Superior temporal gyrus (tissue), 1 donor: Measurements from ENCODE around the gene TEX2.

Experiments used
- DNase-seq: peaks from one replicate; pipeline ENCODE4 v3.0.0-alpha.2; 2016; ENCODE audit errors: extremely low spot score

Gene TEX2

DNA sequence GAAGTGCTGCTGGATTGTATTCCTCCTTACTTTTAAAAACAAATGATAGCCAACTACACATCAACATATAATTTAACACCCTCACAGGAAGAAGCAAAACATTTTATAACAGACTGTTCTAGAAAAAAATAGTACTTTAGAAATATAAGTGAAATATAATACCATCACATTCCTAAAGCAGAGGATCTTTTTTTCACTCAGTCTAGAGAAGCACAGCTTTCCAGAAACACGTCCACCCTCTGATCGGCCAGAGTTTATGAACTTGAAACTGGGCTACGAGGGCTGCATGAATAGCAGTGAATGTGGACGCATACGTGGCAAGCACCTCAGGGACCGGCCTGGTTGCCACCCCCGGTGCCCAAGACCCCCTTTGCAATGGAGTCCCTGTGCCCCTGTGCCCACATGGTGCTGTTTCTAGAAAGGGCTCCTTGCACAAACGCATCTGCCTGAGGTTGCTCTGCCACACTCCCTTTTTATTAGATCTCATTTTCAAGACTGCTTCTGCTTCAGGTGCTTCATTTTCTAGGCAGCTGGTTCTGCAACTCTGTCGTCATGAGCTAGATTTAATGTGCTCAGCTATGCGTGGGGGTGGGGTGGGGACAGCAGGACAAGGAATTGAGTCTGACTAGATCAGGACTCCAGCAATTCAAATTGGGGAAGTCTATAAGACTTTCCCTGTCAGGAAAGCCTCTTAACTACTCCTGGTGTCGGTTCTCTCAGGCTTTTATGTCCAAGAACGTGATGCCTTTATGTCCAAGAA is 104.0 kb downstream of the TEX2 start:
- DNase-seq, result no peak

DNA sequence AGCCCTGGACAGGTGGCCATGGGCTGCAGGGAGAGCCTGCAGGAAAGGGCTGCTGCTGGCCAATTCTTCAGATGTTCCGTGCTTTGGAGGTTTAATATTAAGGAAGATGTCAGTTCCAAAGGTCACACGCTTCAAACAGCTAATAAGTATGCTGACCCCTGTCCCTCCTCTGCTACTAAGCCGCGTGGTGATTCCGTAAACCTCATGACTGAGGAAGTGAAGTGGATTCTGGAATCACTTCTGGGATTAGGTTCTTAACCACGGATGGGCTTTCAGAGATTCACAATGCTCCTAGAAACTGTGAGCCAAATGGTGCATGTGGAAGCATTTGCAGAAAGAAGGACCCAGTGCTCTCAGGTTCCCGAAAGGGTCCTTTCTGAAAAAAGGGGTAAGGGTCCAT is 104.7 kb downstream of the TEX2 start:
- DNase-seq, result no peak

DNA sequence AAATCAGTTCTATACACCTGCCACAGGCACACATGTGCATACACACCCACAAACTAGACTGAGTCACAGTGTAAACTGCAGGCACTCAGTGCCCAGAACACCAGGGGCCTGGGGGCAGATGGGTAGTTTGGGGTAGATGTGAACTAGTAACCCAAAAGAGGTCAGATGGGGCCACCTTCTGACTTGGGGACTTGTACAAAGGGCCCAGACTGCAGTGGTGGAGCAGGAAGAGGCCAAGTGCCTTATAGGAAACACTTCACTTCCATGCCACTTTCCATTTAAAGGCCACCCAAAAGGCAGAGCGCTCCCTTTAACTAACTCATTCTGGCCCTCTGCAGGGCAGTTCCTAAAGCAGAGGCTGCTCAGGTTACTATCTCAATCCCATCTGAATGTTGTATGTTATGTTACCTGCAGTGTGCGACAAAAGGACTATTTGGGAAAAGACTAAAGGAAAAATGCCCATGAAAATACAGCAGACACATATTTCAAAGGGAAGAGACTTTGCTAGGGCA is 105.3 kb downstream of the TEX2 start:
- no peak for DNase-seq

DNA sequence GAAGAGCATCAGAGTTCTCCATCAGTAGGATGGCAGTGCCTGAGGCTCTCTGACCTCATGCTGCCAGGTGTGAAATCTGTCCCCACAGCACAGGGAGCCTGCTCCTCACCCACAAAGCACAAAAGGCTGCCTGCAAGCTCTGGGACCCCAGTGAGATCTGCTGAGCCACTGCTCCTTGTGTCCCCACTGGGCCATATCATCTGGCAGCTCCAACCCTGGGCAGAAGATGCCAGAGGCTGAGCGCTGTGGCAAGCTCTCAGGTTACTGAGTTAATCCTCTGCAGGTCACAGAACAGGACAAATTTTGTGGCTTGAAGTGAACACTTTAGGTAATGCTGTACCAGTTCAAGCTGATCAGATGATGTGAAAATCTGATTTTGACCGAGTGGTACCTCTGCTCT is 106.4 kb downstream of the TEX2 start:
- no peak for DNase-seq

DNA sequence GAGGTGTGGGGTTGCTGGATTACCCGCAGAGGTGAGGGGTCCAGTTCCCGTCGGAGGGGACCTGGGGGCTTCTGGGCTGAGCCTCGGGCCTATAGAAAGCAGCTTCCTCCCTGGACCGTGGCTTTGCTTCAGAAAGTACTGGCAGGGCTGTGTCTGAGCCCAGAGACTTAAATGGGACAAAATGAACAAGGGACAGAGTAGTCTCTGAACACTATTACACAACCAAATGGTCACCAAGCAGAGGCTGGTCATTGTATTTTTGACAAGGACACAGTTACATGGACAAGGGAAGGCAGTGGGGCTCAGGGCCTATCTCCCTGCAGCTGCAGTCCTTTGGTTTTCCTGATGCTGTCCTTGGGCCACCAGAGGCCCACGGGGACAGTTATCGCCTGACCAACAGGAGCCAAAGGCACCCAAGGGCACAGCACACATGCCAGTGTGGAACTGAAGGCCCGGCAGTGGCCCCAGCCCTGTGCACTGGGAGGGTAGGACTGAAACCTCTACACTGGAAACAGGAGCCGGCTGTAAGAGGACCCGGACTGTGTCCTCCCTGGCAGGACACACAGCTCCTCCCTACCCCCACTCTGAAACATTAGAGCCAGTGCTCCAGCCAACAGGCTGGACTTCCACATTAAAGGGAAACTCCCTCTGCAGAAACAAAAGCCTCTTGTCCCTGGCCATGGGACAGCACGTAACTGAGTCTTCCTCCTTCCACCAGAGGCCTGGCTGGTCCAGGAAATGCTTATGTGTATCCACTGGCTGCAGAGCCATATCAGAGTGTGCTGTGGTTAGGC is 107.1 kb downstream of the TEX2 start:
- DNase-seq, result peak; percentile 95

DNA sequence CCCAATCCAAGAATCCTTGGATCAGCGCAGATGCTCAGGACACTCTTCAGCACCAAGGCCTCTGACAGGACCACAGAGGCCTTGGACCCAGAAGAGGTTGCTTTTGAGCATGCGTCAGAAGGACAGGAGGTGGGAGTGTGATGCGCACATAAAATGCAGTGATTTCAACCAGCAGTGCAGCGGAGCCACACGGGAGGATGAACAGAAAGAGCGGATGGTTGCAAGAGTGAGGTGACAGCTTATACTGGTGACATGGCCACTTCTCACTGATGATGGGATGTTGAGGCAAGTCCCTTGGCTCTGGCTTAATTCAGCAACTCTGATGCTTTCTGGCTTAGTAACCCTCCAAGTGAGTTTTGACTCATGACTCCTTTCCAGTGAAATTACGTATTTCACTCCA is 107.9 kb downstream of the TEX2 start:
- no peak for DNase-seq

DNA sequence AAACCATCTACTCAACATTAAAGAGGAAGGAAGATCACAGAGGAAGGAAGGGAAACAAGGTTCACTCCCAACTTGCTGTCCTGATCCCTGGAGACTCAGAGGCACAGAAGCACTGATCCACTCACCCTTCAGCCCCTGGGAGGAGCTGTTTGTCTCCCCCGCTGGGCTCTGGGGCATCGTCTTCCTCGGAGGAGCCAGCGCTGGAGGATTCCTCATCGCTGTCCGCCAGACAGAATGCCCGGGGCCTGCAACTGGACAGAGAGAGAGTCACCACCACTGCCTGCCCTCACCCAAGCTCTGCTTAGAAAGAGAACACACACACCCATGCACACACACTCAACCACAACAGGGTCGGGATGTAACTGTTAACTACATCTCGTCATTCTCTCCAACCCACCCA is 108.3 kb downstream of the TEX2 start:
- peak; percentile 67 for DNase-seq

DNA sequence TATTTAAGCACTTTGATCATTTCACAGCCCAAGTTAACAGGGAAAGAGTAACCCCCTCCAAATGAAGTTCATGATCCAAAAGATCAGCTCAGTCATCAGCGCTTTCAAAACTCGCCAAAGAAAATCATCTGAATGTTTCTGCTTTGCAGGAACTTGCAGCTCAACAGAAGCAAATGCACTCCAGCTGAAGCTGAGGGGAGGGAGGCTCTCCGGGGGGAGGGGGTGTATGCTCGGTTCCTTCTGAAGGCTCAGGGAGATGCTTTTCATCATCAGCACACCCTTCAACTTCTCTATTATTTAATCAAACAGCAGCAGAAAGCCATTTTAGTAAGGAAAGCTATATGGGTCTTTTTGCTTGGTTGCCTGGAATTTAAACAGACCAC is 108.8 kb downstream of the TEX2 start:
- no peak for DNase-seq

DNA sequence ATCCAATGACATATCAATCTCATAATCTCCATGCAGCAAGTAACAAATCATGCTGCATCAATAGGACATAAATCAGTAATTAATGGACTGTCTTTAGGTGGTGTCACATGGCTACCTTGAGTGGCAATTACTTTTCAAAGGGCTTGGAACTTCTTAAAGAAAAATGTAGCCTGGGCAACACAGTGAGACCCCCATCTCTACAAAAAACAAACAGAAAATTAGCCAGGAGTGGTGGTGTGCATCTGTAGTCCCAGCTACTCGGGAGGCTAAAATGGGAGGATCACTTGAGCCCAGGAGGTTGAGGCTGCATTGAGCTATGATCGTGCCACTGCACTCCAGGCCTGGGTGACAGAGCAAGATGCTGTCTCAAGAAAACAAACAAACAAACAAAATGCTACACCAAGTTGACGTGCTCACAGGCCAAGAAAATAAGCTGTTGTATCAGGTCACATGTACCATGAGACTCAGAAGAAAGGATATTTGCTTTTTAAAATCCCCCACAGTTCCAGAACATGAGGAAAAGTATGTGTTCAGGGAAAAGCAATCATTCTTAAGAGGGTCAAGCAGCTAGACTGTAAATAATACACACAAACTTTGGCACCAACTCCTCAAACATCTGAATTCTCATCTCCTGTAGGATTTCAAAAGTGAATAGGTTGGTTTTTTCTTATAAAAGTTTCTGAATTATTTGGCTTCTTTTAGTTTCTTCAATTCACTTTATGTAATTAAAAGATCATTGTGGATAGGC is 109.3 kb downstream of the TEX2 start:
- no peak for DNase-seq

DNA sequence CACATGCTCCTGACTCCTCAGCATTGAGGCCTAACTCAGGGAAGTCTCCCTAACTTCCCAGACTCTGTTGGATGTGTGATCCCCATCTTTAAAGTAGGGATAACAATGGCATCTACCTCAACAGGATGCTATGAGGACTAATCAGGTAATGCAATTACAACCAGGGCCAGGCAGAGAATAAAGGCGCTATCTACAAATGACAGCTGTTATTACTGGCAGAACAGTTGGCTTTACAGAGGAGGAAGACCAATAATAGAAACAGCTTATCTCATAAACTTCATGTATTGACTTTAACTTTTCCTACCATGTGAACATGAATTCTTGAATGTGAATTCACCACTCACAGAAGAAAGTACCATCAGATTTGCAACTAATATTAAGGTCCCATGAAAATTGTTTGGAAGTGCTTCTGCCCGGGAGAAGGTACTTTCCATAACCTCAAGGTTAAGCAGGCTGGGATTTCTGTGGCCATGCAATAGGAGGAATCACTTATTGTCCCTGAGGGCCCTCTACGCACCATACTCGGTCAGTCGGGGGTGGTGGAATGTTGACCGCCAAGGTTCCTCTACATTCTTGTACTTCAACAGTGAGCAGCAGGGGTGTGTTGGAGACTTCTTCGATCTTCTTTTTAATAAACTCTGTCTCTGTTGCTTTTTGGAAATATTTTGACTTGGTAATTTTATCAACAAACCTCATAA is 110.5 kb downstream of the TEX2 start:
- DNase-seq, result no peak

DNA sequence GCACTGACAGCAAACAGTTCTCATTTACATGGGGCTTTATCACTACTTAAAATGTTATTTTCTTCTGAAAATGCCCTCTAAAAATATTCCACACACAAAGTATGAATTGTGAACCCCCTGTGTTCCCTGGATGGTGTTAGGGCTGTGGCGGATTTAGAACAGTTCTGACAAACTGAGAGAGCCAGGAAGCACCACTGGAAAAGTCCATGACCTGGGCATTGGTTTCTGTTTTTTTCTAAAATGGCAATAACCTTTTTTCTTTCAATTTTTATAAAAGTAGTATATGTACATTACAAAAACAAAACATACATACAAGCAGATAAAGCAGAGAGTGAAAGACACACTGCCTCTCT is 112.1 kb downstream of the TEX2 start:
- no peak for DNase-seq

DNA sequence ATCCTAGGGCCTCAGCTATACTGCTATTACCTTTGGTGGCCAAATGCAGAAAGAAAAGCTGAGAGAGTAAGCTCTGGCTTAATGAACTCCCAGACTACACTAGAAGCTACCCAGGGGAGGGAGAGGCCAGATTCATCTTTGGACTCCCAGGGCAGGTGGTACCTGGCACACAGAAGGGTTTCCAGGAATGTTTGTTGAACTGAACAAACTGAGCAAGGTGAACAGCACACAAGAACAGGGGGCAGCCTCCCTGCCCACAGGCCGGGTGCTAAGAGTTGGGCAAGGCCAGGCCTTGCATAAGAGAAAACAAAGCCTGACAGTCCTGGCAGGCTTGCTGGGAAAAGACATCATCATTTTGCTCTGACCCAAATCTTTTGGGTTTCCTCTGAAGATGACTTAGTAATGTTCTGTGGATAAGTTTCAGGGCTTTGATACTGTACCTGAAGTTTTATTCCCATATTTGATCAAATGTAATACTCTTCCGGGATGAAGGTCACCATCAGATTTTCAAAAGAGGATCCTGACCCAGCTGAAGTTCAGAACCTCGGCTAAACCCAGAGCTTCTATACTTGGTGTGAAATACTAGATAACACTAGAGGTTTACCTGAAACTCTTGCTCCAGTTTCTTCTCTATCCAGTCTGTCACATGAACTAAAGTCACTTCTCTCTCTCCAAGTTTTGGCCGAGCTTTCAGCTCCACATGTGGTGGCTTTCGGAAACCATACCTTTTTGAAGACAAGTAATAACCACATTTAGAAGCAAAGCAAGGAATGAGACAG is 112.6 kb downstream of the TEX2 start:
- DNase-seq, result no peak

DNA sequence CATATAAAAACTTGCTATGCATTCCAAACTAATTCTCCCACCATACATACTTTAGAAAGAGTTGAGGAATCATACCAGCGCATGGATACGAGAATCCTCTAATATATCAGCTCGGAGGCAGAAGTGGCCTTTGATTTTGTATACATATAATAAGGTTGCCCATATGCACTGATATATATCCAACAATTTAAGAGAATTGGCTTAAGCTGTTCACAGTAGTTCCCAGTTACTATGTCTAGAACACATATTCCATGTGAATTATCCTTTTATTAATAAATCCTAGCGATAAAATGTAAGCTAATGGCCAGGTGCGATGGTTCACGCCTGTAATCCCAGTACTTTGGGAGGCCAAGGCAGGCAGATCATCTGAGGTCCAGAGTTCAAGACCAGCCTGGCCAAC is 113.9 kb downstream of the TEX2 start:
- no peak for DNase-seq

DNA sequence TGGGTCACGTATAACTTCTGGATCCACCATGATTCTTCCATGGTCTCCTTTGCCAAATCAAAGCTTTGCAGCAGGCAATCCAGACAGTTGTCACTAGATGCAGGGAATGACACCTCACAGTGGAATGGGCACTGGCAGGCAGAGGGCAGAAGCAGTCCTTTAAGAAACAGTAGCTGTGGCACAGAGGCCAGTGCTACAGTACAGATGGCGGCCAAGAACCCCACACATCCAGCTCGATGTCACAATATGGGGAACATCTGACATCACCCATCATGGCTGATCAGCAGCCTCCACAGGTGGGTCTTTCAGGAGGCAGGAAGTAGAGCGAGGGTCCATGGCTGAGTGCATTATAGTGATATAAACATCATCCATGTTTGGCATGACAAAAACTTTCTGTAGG is 114.4 kb downstream of the TEX2 start:
- DNase-seq, result peak; percentile 65

DNA sequence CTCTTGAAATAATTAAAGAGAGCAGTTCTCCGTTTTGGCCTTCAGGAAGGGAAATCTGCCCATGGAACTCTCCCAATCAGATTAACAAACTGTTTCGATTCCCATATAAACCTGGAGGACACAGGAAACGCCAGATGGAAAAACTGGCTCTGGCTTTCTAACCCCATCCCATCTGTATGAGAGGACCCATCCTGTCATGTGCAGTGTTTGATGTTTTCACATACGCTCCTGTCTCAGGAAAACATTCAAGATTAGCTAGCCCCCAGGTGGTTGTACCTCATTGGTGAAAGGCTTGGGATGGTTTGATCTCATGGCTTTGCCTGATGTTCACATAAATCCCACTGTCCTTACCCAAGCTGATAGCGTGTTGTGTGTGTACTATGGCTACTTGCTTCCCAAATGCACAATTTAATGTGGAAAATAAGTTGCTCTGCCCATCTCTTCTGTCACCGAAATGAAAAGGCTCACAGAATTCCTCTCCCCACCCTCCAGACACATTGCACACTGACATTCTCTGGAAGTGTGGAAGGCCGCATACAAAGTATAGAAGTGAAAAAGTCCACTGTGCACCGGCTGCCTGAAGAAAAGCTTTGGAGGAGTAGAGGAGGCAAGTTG is 114.9 kb downstream of the TEX2 start:
- DNase-seq, result no peak

DNA sequence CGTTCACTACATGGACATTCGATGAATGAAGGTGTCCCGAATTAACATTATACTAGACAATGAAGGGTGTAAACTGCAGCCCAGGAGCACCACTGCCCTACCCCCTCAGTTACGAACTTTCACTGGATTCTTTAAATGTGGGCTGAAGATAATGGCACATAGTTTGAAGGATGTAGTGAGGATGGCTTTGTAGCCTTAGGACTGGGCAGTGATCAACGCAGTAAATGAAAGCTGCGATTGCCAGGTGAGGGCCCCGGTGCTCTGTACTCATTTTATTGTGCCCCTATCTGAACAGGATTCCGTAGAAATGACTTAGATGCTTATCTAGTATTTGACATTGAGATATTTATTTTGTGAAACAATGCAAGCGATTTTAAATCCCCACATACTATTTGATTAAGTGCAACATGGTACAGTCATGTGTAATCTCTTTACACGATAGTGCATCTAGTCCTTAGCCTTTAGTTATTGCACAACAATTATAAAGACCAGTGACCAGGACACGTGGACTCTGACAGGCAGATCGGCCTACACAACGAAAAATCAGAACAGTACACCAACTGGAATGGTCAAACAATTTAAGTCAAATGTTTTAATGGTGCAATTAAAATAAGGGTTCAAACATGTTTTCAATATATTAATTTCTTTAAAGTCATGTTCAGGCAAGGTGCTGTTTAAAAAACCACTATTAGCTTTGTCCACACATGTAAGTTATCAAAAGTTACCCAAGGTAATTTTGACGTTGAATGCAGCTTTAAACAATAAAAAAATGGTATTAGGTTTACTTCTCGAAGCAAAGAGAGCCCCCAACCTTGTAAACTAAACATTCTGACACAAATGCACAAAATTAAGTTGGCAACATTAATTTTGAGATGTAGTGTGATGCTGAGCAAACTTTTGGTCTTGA is 115.7 kb downstream of the TEX2 start:
- no peak for DNase-seq

DNA sequence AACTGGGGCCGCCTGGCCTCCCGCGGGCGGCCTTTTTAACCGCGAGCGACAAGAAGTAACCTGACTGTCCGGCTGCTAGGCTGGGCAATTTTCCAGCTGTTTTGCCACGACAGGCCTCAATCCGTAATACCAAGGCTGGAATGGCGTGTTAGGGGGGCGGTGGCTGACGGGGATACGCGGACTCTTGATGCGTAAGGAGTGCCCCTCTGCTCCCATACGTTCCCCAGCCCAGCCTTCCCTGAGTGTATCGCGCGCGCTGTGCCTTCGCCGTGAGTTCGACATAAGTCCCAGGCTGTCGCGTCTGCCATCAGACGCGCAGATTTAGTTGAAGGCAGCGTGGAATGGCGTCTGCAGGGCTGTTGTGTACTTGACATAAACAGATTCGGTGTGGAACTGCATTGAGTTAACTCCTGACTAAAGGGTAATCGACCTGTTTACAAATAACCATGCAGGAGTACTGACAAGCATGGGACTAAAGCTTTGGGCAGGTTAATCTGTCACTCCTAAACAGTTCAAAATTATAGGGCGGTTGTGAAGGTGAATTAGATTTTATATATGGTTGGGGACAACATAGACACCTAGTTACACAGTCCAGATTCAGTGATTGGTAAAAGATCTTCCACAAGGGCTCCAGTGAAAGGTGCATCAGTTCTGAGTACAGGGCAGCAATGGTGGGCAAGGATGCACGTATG is 116.5 kb downstream of the TEX2 start:
- peak; percentile 73 for DNase-seq

DNA sequence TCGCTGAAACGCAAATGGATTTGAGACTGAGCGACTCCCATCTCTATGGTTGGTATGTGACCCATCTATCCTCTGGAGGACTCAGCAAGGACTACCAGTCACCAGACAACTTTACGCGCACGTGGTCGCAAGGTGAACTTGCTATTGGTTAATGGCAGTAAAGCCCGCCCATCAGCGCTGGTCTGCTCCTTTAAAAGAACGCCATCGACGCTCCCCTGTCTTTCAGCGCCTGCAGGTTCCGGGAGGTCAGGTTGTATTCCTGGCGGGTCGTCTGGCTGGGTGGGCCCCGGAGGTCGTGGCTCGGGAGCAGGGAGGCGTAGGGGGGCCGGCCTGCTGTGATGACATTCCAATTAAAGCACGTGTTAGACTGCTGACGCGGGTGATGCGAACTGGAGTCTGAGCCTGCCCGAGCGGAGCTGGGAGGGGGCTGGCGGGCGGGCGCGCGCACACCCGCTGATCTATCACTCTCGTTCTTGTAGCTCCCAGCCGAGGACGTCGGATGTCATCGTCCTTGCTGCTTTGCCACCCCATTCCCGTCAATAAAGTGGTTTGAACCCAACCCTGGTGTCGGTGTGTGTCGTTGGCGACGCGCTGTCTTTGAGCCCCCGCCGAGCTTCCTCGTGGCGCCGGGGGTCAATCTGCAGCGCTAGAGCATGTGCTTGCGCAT is 117.2 kb downstream of the TEX2 start:
- DNase-seq, result peak; percentile 100

DNA sequence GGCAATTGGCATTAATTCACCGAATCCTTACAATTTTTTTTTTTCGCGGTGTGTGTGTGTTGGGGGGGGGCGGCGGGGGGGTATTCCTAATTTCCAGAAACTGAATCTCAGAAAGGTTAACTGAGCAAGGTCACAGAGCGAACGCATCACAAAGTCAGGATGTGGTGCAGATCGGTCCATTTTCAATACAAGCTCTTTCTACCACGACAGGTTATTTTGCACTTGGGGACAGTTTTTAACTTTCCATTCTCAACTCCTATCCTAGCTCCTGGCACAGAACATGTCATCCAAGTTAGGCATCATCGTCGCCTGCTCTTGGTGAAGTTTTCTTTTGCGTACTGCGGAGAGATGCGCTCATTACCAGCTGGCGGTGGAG is 117.7 kb downstream of the TEX2 start:
- DNase-seq, result no peak
